ENCODE results near the gene NRG4.
"Not testable (repeated sequence)": the region's sequence is repeated elsewhere in the genome, so short reads cannot be mapped to it uniquely, and the experiment has no call there.

Gene NRG4

DNA sequence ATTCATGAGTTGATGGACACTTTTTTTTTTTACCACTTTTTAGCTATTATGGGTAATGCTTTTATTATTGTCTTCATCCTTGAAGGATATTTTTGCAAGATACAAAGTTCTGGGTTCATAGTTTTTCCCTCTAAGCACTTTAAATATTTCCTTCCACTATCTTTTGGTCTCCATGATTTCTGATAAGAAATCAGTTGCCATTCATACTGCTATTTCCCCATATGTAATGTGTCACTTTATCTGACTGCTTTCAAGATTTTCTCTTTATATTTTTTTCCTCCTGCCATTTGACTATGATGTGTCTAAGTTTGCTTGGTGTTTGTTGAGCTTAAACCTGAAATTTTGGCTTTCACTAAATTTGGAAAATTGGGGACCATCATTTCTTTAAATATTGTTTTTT is 19.3 kb downstream of the NRG4 start:
- DNase-seq (ENCODE audit: low read depth), result no peak

DNA sequence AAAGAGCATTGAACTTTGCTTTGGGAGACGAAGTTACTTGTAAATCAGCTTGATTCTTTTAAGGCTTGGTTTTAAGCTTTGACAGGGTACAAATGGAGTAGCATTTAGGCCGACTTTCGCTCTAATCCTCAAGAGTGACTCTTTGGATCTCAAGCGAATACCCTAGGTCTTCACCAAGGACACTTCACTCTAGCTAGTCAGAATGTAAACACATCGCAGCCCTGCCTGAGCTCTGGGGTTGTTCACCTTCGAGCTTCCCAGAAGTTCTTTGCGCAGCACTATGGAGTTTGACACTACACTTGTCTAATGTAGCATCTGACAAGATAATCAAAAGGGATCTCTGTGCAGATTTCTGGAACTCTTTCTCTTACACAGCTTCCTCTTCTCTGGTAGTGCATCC is 22.3 kb downstream of the NRG4 start:
- DNase-seq (ENCODE audit: low read depth), result no peak

- no peak for DNase-seq (ENCODE audit: low read depth)
These were observed 23.2 kb downstream of the NRG4 start for GRCh38 chr15:75989045-75989444.

- no peak for DNase-seq (ENCODE audit: low read depth)
These were observed 26.3 kb downstream of the NRG4 start for GRCh38 chr15:75985971-75986370.

DNA sequence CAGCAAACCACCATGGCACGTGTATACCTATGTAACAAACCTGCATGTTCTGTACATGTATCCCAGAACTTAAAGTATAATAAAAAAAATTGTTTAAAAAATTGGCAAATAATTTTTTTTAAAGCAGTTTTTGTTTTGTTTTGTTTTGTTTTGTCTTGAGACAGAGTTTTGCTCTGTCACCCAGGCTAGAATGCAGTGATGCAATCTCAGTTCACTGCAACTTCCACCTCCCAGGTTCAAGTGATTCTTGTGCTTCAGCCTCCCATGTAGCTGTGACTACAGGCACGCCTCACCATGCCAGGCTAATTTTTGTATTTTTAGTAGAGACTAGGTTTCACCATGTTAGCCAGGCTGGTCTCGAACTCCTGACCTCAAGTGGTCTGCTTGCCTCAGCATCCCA is 27.5 kb downstream of the NRG4 start:
- not testable (repeated sequence) for DNase-seq (ENCODE audit: low read depth)

DNA sequence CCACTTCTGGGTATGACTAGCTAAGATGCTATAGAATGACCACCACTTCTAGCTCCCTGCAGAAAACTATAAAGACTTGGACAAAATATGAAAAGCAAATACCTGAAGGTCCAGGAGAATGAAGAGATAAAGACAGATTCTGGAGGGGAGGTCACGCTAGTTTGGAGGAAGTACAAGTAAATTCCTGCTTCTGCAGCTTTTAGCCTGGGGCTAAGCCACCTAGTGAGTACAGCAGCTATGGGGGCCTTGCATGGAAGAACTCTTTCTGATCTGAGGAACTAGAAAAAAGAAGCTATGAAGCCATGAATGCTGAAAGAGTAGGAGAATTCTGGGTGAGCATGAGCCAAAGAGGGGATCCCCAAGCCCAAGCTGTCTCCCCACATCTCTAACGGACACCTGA is 29.8 kb downstream of the NRG4 start:
- no peak for DNase-seq (ENCODE audit: low read depth)

GRCh38 chr15:75981149-75981815 is 30.9 kb downstream of the NRG4 start:
- no peak for DNase-seq (ENCODE audit: low read depth)

- DNase-seq (ENCODE audit: low read depth), result not testable (repeated sequence)
These were observed 35.5 kb downstream of the NRG4 start for GRCh38 chr15:75976766-75977165.

GRCh38 chr15:75966073-75966472 is 46.2 kb downstream of the NRG4 start:
- no peak for DNase-seq (ENCODE audit: low read depth)

GRCh38 chr15:75961331-75961730 is 50.9 kb downstream of the NRG4 start:
- no peak for DNase-seq (ENCODE audit: low read depth)

GRCh38 chr15:75955720-75956119 is 56.5 kb downstream of the NRG4 start:
- DNase-seq (ENCODE audit: low read depth), result no peak

GRCh38 chr15:75952525-75952924 is 59.7 kb downstream of the NRG4 start:
- no peak for DNase-seq (ENCODE audit: low read depth)

GRCh38 chr15:75948761-75949296 is 63.4 kb downstream of the NRG4 start:
- no peak for DNase-seq (ENCODE audit: low read depth)

GRCh38 chr15:75947092-75947491 is 65.1 kb downstream of the NRG4 start:
- DNase-seq (ENCODE audit: low read depth), result no peak

GRCh38 chr15:75945953-75946352 is 66.3 kb downstream of the NRG4 start:
- no peak for DNase-seq (ENCODE audit: low read depth)

GRCh38 chr15:75943713-75944215 is 68.5 kb downstream of the NRG4 start:
- no peak for DNase-seq (ENCODE audit: low read depth)

DNA sequence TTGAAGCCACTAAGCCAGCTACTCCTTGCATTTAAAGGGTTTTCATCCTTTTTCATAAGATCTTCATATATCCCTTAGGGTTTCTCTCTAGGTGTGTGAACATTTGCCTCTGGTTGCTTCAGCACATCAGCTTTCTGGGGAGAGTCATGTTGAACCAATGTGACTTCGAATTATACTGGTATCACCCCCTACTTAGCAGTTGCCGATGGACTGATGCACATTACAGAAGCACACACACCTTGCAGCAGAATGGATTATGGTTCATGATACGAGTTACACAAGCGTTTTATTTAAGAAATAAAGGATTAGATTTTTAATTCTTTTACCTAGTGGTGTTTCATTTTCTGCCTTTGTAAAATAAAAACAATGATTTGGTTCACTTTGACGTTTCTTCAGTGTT is 69.0 kb downstream of the NRG4 start:
- no peak for DNase-seq (ENCODE audit: low read depth)

- no peak for DNase-seq (ENCODE audit: low read depth)
These were observed 69.8 kb downstream of the NRG4 start for GRCh38 chr15:75942464-75942863.

DNA sequence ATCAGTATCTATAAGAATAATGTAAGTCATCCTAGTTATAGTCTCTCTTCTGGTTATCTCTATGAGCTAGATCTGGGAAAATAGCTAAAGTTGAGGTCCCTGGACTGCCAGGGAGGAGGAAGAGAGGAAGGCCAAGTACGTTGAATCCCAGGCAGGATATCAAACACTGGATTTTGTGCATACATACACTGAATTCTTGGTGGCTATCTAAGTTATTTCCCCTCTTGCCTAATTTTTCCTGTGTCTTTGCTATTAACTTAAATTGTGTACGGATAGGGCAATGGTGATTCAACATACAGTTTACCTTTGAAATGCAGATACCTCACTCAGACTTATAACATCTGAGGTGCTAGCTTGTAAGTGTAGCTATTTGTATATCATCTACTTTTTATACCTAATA is 81.4 kb downstream of the NRG4 start:
- no peak for DNase-seq (ENCODE audit: low read depth)

DNA sequence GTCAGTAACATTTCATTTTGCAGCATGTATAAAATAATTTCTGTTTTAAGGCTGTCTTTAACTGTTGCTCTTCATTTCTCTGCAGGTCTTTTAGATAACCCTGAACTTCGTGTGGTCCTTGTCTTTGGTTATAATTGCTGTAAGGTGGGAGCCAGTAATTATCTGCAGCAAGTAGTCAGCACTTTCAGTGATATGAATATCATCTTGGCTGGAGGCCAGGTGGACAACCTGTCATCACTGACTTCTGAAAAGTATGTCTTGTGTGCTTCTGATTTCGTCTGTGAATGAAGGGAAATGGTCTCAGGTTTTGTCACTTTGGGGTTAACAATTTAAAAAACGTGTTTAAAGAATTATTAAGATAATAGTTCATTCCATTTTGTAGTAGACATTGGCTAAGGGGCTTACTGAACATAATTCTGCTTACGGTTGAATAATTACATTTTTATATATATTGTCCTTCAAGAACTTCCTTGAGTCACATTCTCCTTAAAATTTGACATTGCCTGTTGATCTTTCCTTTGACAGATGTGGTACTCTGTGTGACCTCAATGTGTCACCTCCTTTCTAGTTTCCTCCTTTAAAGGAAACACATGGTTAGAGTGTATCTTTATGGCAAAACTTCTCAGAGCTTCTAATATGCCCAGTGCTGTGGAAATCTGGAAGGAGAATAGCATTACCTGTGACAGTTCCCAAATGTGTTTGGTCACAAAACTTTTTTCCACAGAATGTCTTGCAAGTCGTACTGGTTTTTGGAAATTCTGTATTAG is 82.2 kb downstream of the NRG4 start:
- DNase-seq (ENCODE audit: low read depth), result no peak

- no peak for DNase-seq (ENCODE audit: low read depth)
These were observed 83.3 kb downstream of the NRG4 start for GRCh38 chr15:75928680-75929608.

DNA sequence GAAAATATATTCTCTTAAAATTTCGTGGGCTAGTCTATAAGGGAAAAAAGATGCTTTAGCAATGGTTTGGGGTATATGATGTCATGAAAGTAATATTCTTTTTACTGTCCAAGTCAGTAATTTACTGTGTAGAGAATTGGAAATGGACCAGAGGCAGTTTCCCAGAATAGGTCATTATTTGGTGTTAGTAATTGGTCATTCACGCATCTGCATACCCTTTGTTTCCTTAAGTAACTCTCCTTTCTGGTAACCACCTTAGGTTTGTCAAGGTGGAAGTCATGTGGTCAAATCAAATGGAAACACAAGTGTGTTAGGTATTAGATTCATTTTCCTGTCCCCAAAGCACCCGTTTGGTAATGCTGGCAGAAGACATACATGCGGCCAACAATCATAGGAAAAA is 84.6 kb downstream of the NRG4 start:
- no peak for DNase-seq (ENCODE audit: low read depth)
